Heart left ventricle (tissue), 13 donors: ENCODE data around the gene LHFPL2.

Experiments
- POLR2A ChIP-seq, 2 donors: fragments of 450-650 bp; IDR thresholded peaks; one replicate each; pipeline ENCODE4 v1.6.1; 2017; ENCODE audit warnings: antibody characterized with exemption in 2 of 2, mild to moderate bottlenecking in 2 of 2, moderate library complexity in 2 of 2
- TF ChIP-seq, protein P1 (sequence below), 12 donors: fragments of 200-600 bp; sonication (generic) in 4 of 12; IDR thresholded peaks; one replicate each; pipeline versions ENCODE4 v1.5.0 to v1.8.0; 2018 to 2022; ENCODE audit warnings: antibody characterized with exemption in 12 of 12, mild to moderate bottlenecking in 5 of 12
- donor health status: ischemic (EF 13 %, LVEDD 7.1; RV severe dilation, severe dysfunction).
- donor health status: DM: no; HTN: yes; CAD: no.
- donor health status: DM: no; HTN: no; CAD: no.
- donor health status: ischemic (EF 25% LVEDD 6.9; RV normal size, moderate dysfunction).
- donor health status: ischemic (EF 25% LVEDD 5.7; RV mildly dilated, moderate dysfunction).
- donor health status: ischemic (EF 35%, LVEDD 5.7; RV mildly dilated, moderate dysfunction).
- donor health status: nonischemic (EF 11% LVEDD 7.7; RV severe dilation, severe dysfunction).
- donor health status: DM: yes; HTN: yes; CAD: no.
- donor health status: PGD.
- donor health status: ischemic (EF 29% LVEDD 5.4; RV normal size, mild dysfunction).
- donor health status: nonischemic (EF 23%, LVEDD 6.1; RV moderate dilation, normal function).

DNA sequence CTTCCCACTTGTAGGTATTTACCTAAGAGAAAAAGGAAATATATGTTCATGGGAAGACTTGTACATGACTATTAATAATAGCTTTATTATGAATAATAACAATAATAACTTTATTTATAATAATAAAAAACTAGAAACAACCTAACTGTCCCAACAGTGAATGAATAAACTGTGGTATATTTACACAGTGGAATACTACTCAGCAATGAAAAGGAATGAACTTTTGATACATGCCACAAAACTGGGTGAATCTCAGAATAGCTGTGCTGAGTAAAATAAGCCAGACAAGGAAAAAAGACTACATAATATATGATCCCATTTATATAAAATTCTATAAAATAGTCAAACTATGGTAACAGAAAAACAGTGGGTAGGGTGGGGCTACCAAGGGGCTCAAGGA is 199.5 kb downstream of the LHFPL2 start:
- TF ChIP-seq, protein P1, sequence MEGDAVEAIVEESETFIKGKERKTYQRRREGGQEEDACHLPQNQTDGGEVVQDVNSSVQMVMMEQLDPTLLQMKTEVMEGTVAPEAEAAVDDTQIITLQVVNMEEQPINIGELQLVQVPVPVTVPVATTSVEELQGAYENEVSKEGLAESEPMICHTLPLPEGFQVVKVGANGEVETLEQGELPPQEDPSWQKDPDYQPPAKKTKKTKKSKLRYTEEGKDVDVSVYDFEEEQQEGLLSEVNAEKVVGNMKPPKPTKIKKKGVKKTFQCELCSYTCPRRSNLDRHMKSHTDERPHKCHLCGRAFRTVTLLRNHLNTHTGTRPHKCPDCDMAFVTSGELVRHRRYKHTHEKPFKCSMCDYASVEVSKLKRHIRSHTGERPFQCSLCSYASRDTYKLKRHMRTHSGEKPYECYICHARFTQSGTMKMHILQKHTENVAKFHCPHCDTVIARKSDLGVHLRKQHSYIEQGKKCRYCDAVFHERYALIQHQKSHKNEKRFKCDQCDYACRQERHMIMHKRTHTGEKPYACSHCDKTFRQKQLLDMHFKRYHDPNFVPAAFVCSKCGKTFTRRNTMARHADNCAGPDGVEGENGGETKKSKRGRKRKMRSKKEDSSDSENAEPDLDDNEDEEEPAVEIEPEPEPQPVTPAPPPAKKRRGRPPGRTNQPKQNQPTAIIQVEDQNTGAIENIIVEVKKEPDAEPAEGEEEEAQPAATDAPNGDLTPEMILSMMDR (IDR thresholded peaks at IDR 0.05) = no peak
- TF ChIP-seq POLR2A (IDR thresholded peaks at IDR 0.05) = no peak
